Cardiac septum (tissue), 1 donor: ENCODE data around the gene DCHS2. TPM values are rescaled to one million over a fixed set of nuclear protein-coding genes. Genes with fewer than 3 reads are reported as not detected.

Experiments used
- DNase-seq: peaks from one replicate; pipeline ENCODE4 v3.0.0-alpha.2; 2020; ENCODE audit warnings: low spot score
- intact Hi-C: fragments of 100-400 bp; cut with DNase I; formaldehyde crosslinking; loops from one replicate; pipeline ENCODE4 v1.14.0; 2022
- long read RNA-seq: library from polyadenylated mRNA; unstranded; transcript quantifications from one replicate; pipeline ENCODE4 v2.0.0, GENCODE V29; 2021
- total RNA-seq: library from RNA; stranded (reverse); fragmentation: NEBNext Ultra II Directional; extraction: Animal tissue kit (Norgen Biotek cat#: 25700); gene quantifications from one replicate; pipeline ENCODE4 v1.2.1, GENCODE V29; 2021
- donor health status: DM: no; HTN: no; CAD: no.

Gene DCHS2
- not detected for total RNA-seq
- long read RNA-seq: 0 reads

- DNase-seq: no peak
- intact Hi-C loops: no loop called here
Observed at GRCh38 chr4:154491341-154492271, at the start of gene DCHS2. Gene DCHS2 (minus strand): TSS chr4:154491799. CDS start chr4:154491355, 444 bp downstream.

GRCh38 chr4:154534296-154534695 is 42.7 kb upstream of the DCHS2 start:
- intact Hi-C loops: no loop called here
- DNase-seq: no peak

- DNase-seq: no peak
- intact Hi-C loops: no loop called here
Observed at GRCh38 chr4:154529728-154530519, 38.3 kb upstream of the DCHS2 start.

- intact Hi-C loops: no loop called here
- DNase-seq: no peak
Observed at GRCh38 chr4:154528869-154529268, 37.3 kb upstream of the DCHS2 start.

- DNase-seq: no peak
- intact Hi-C loops: no loop called here
Observed at GRCh38 chr4:154527308-154527707, 35.7 kb upstream of the DCHS2 start.

GRCh38 chr4:154526151-154526550 is 34.6 kb upstream of the DCHS2 start:
- DNase-seq: no peak
- intact Hi-C loops: no loop called here

GRCh38 chr4:154521607-154522006 is 30.0 kb upstream of the DCHS2 start:
- no peak for DNase-seq
- intact Hi-C loops: no loop called here

- DNase-seq: no peak
- intact Hi-C loops: no loop called here
Observed at GRCh38 chr4:154519214-154519613, 27.6 kb upstream of the DCHS2 start.

- intact Hi-C loops: no loop called here
- DNase-seq: no peak
Observed at GRCh38 chr4:154517591-154517990, 26.0 kb upstream of the DCHS2 start.

- DNase-seq: no peak
- intact Hi-C loops: no loop called here
Observed at GRCh38 chr4:154516318-154517029, 24.9 kb upstream of the DCHS2 start.

GRCh38 chr4:154511981-154512380 is 20.4 kb upstream of the DCHS2 start:
- intact Hi-C loops: no loop called here
- no peak for DNase-seq

- intact Hi-C loops: no loop called here
- DNase-seq: no peak
Observed at GRCh38 chr4:154511548-154511947, 19.9 kb upstream of the DCHS2 start.

- intact Hi-C loops: loop anchor here (5.0 kb wide), 2 partner anchors 110 to 175 kb away; no protein-coding TSS in a partner anchor
- DNase-seq: no peak
Observed at GRCh38 chr4:154507156-154507555, 15.6 kb upstream of the DCHS2 start.

GRCh38 chr4:154506253-154506652 is 14.7 kb upstream of the DCHS2 start:
- no peak for DNase-seq
- intact Hi-C loops: loop anchor here (5.0 kb wide), 2 partner anchors 109 to 174 kb away; no protein-coding TSS in a partner anchor

GRCh38 chr4:154503598-154503997 is 12.0 kb upstream of the DCHS2 start:
- intact Hi-C loops: no loop called here
- no peak for DNase-seq

- DNase-seq: no peak
- intact Hi-C loops: no loop called here
Observed at GRCh38 chr4:154502111-154502510, 10.5 kb upstream of the DCHS2 start.

- no peak for DNase-seq
- intact Hi-C loops: no loop called here
Observed at GRCh38 chr4:154497889-154498288, 6.3 kb upstream of the DCHS2 start.

- intact Hi-C loops: no loop called here
- DNase-seq: no peak
Observed at GRCh38 chr4:154495867-154496266, 4.3 kb upstream of the DCHS2 start.

GRCh38 chr4:154492288-154492687 is 689 bp upstream of the DCHS2 start:
- no peak for DNase-seq
- intact Hi-C loops: no loop called here
